ENCODE results near the gene IL17C. TPM values are rescaled to one million over a fixed set of nuclear protein-coding genes. Genes with fewer than 3 reads are reported as not detected.

IL17C gene
- total and polyA plus RNA-seq, 10 of the 15 experiments (the other 5 are each of a cell fraction or from before 2014, with no cell fraction given) = not detected

GRCh38 chr16:88658714-88659113 is 20.3 kb downstream of the IL17C start:
- H3K4me2 ChIP-seq (ENCODE audit: control insufficient read depth, insufficient read depth) = no peak overlapping the region
- peaks cover 6 to 16% of the 10 kb centered on the region in 2 experiments; a peak in 3 of 4 replicates for H3K36me3 ChIP-seq (ENCODE audit: control insufficient read depth in 2 of 2, insufficient read depth in 2 of 2, low read length in 1 of 2)
- H4K20me1 ChIP-seq (ENCODE audit: control insufficient read depth, insufficient read depth) = no peaks in the 10 kb centered on the region
- no peak for FAIRE-seq
- CTCF ChIA-PET = no interaction called here
- SMC1A ChIA-PET (ENCODE audit: uncharacterized antibody, unreplicated experiment) = no interaction called here
- WGBS (ENCODE audit: insufficient coverage, insufficient replicate concordance, low lambda C conversion rate, missing lambda C conversion rate) = 98% methylated on average over 11 of the region's 15 CpGs
- no peak overlapping the region for H3K9ac ChIP-seq (ENCODE audit: control insufficient read depth, insufficient read depth, low read length)
- ATAC-seq = no peak
- H3K9me3 ChIP-seq (replicated peaks; ENCODE audit: control insufficient read depth, insufficient read depth, low read length) = no peaks in the 10 kb centered on the region
- no peak for DNase-seq (ENCODE audit: low read depth, low spot score)
- no peak overlapping the region for H2AFZ ChIP-seq (ENCODE audit: control insufficient read depth, low read depth, low read length)
- H3K4me3 ChIP-seq = no peak overlapping the region
- POLR2A ChIA-PET = no interaction called here
- no peak overlapping the region for H3K27ac ChIP-seq (ENCODE audit: control insufficient read depth, insufficient read depth)
- H3K79me2 ChIP-seq (ENCODE audit: control insufficient read depth, insufficient read depth, low read length) = peaks cover 45% of the 10 kb centered on the region
- intact Hi-C loops (cut with micrococcal nuclease; ENCODE audit: unreplicated experiment) = no loop called here
- TF ChIP-seq HDGF (IDR thresholded peaks at IDR 0.05) (no peak), KLF5 (IDR thresholded peaks at IDR 0.05; ENCODE audit: partially characterized antibody) (no peak), SREBF1 (IDR thresholded peaks at IDR 0.05; ENCODE audit: low read length) (no peak), SKIL (IDR thresholded peaks at IDR 0.05; ENCODE audit: low read depth, poor library complexity, severe bottlenecking) (no peak), ATF2 (IDR thresholded peaks at IDR 0.05; ENCODE audit: low read length) (no peak)
- in situ Hi-C loops (cut with MboI) = no loop called here
- peaks cover 6% of the 10 kb centered on the region; the same call in 1 of the 2 replicates for H3K4me1 ChIP-seq (ENCODE audit: control insufficient read depth, insufficient read depth, low read length)
- no TSS peak for BruUV-seq (replicated peaks)
- H3K27me3 ChIP-seq (replicated peaks in 1 of 2; ENCODE audit: control insufficient read depth in 2 of 2, insufficient read depth in 2 of 2, low read length in 1 of 2) = no peaks in the 10 kb centered on the region
- RAD21 ChIA-PET (ENCODE audit: unreplicated experiment) = no interaction called here
